ENCODE measurements around the gene SEC22B. TPM values are rescaled to one million over a fixed set of nuclear protein-coding genes. Genes with fewer than 3 reads are reported as not detected.
"Not testable (repeated sequence)": the region's sequence is repeated elsewhere in the genome, so short reads cannot be mapped to it uniquely, and the experiment has no call there.

The SEC22B gene
- total RNA-seq, 1 donor from 2014 or later, result 26.6 TPM

GRCh38 chr1:120113134-120113533 lies 63.2 kb downstream of the SEC22B start:
- not testable (repeated sequence) for H3K27ac ChIP-seq (ENCODE audit: low read depth, low read length); H3K9ac ChIP-seq (ENCODE audit: low read depth in 1 of 3, low read length in 3 of 3); H3K4me3 ChIP-seq (ENCODE audit: low read length in 3 of 3); H3K27me3 ChIP-seq (ENCODE audit: control insufficient read depth in 3 of 3, insufficient read depth in 3 of 3, low read length in 3 of 3); H3K36me3 ChIP-seq (ENCODE audit: control insufficient read depth in 3 of 3, insufficient read depth in 3 of 3, low read length in 3 of 3); H3K4me1 ChIP-seq (ENCODE audit: control insufficient read depth in 3 of 3, insufficient read depth in 3 of 3, low read length in 3 of 3); H3K9me3 ChIP-seq (ENCODE audit: control insufficient read depth in 3 of 3, low read length in 3 of 3)

- H3K4me3 ChIP-seq (ENCODE audit: low read length in 3 of 3); H3K9me3 ChIP-seq (ENCODE audit: control insufficient read depth in 3 of 3, low read length in 3 of 3); H3K9ac ChIP-seq (ENCODE audit: low read depth in 1 of 3, low read length in 3 of 3); H3K27me3 ChIP-seq (ENCODE audit: control insufficient read depth in 3 of 3, insufficient read depth in 3 of 3, low read length in 3 of 3); H3K27ac ChIP-seq (ENCODE audit: low read depth, low read length); H3K4me1 ChIP-seq (ENCODE audit: control insufficient read depth in 3 of 3, insufficient read depth in 3 of 3, low read length in 3 of 3); H3K36me3 ChIP-seq (ENCODE audit: control insufficient read depth in 3 of 3, insufficient read depth in 3 of 3, low read length in 3 of 3): not testable (repeated sequence)
Measured at GRCh38 chr1:120112212-120112611, 64.1 kb downstream of the SEC22B start.

GRCh38 chr1:120111771-120112170 lies 64.5 kb downstream of the SEC22B start:
- H3K27ac ChIP-seq (ENCODE audit: low read depth, low read length); H3K4me1 ChIP-seq (ENCODE audit: control insufficient read depth in 3 of 3, insufficient read depth in 3 of 3, low read length in 3 of 3); H3K4me3 ChIP-seq (ENCODE audit: low read length in 3 of 3); H3K9me3 ChIP-seq (ENCODE audit: control insufficient read depth in 3 of 3, low read length in 3 of 3); H3K27me3 ChIP-seq (ENCODE audit: control insufficient read depth in 3 of 3, insufficient read depth in 3 of 3, low read length in 3 of 3); H3K36me3 ChIP-seq (ENCODE audit: control insufficient read depth in 3 of 3, insufficient read depth in 3 of 3, low read length in 3 of 3); H3K9ac ChIP-seq (ENCODE audit: low read depth in 1 of 3, low read length in 3 of 3): not testable (repeated sequence)

- H3K9me3 ChIP-seq (ENCODE audit: control insufficient read depth in 3 of 3, low read length in 3 of 3); H3K27ac ChIP-seq (ENCODE audit: low read depth, low read length); H3K4me3 ChIP-seq (ENCODE audit: low read length in 3 of 3); H3K36me3 ChIP-seq (ENCODE audit: control insufficient read depth in 3 of 3, insufficient read depth in 3 of 3, low read length in 3 of 3); H3K27me3 ChIP-seq (ENCODE audit: control insufficient read depth in 3 of 3, insufficient read depth in 3 of 3, low read length in 3 of 3); H3K9ac ChIP-seq (ENCODE audit: low read depth in 1 of 3, low read length in 3 of 3); H3K4me1 ChIP-seq (ENCODE audit: control insufficient read depth in 3 of 3, insufficient read depth in 3 of 3, low read length in 3 of 3): not testable (repeated sequence)
Measured at GRCh38 chr1:120111008-120111407, 65.3 kb downstream of the SEC22B start.

GRCh38 chr1:120109656-120110055 lies 66.7 kb downstream of the SEC22B start:
- not testable (repeated sequence) for H3K4me1 ChIP-seq (ENCODE audit: control insufficient read depth in 3 of 3, insufficient read depth in 3 of 3, low read length in 3 of 3); H3K27ac ChIP-seq (ENCODE audit: low read depth, low read length); H3K9me3 ChIP-seq (ENCODE audit: control insufficient read depth in 3 of 3, low read length in 3 of 3); H3K27me3 ChIP-seq (ENCODE audit: control insufficient read depth in 3 of 3, insufficient read depth in 3 of 3, low read length in 3 of 3); H3K9ac ChIP-seq (ENCODE audit: low read depth in 1 of 3, low read length in 3 of 3); H3K36me3 ChIP-seq (ENCODE audit: control insufficient read depth in 3 of 3, insufficient read depth in 3 of 3, low read length in 3 of 3); H3K4me3 ChIP-seq (ENCODE audit: low read length in 3 of 3)

- not testable (repeated sequence) for H3K4me1 ChIP-seq (ENCODE audit: control insufficient read depth in 3 of 3, insufficient read depth in 3 of 3, low read length in 3 of 3); H3K36me3 ChIP-seq (ENCODE audit: control insufficient read depth in 3 of 3, insufficient read depth in 3 of 3, low read length in 3 of 3); H3K9me3 ChIP-seq (ENCODE audit: control insufficient read depth in 3 of 3, low read length in 3 of 3); H3K27ac ChIP-seq (ENCODE audit: low read depth, low read length); H3K4me3 ChIP-seq (ENCODE audit: low read length in 3 of 3); H3K9ac ChIP-seq (ENCODE audit: low read depth in 1 of 3, low read length in 3 of 3); H3K27me3 ChIP-seq (ENCODE audit: control insufficient read depth in 3 of 3, insufficient read depth in 3 of 3, low read length in 3 of 3)
Measured at GRCh38 chr1:120109180-120109579, 67.1 kb downstream of the SEC22B start.

GRCh38 chr1:120105288-120105687 lies 71.0 kb downstream of the SEC22B start:
- not testable (repeated sequence) for H3K9me3 ChIP-seq (ENCODE audit: control insufficient read depth in 3 of 3, low read length in 3 of 3); H3K27me3 ChIP-seq (ENCODE audit: control insufficient read depth in 3 of 3, insufficient read depth in 3 of 3, low read length in 3 of 3); H3K9ac ChIP-seq (ENCODE audit: low read depth in 1 of 3, low read length in 3 of 3); H3K4me3 ChIP-seq (ENCODE audit: low read length in 3 of 3); H3K36me3 ChIP-seq (ENCODE audit: control insufficient read depth in 3 of 3, insufficient read depth in 3 of 3, low read length in 3 of 3); H3K4me1 ChIP-seq (ENCODE audit: control insufficient read depth in 3 of 3, insufficient read depth in 3 of 3, low read length in 3 of 3); H3K27ac ChIP-seq (ENCODE audit: low read depth, low read length)

- not testable (repeated sequence) for H3K36me3 ChIP-seq (ENCODE audit: control insufficient read depth in 3 of 3, insufficient read depth in 3 of 3, low read length in 3 of 3); H3K9me3 ChIP-seq (ENCODE audit: control insufficient read depth in 3 of 3, low read length in 3 of 3); H3K4me1 ChIP-seq (ENCODE audit: control insufficient read depth in 3 of 3, insufficient read depth in 3 of 3, low read length in 3 of 3); H3K9ac ChIP-seq (ENCODE audit: low read depth in 1 of 3, low read length in 3 of 3); H3K4me3 ChIP-seq (ENCODE audit: low read length in 3 of 3); H3K27ac ChIP-seq (ENCODE audit: low read depth, low read length); H3K27me3 ChIP-seq (ENCODE audit: control insufficient read depth in 3 of 3, insufficient read depth in 3 of 3, low read length in 3 of 3)
Measured at GRCh38 chr1:120103768-120104167, 72.6 kb downstream of the SEC22B start.

GRCh38 chr1:120101593-120101992 lies 74.7 kb downstream of the SEC22B start:
- H3K27me3 ChIP-seq (ENCODE audit: control insufficient read depth in 3 of 3, insufficient read depth in 3 of 3, low read length in 3 of 3); H3K9me3 ChIP-seq (ENCODE audit: control insufficient read depth in 3 of 3, low read length in 3 of 3); H3K27ac ChIP-seq (ENCODE audit: low read depth, low read length); H3K4me1 ChIP-seq (ENCODE audit: control insufficient read depth in 3 of 3, insufficient read depth in 3 of 3, low read length in 3 of 3); H3K36me3 ChIP-seq (ENCODE audit: control insufficient read depth in 3 of 3, insufficient read depth in 3 of 3, low read length in 3 of 3); H3K9ac ChIP-seq (ENCODE audit: low read depth in 1 of 3, low read length in 3 of 3); H3K4me3 ChIP-seq (ENCODE audit: low read length in 3 of 3): not testable (repeated sequence)
